OCI-LY7 (cell line): ENCODE results near the gene TMEM238. TPM values are rescaled to one million over a fixed set of nuclear protein-coding genes. Genes with fewer than 3 reads are reported as not detected.

ENCODE experiments used
- BruUV-seq: library from RNA; stranded (reverse); fragments of 400-500 nt; replicated peaks from 2 replicates; lab custom pipeline; 2021; lab: Mats Ljungman, UMichigan
- CTCF ChIA-PET: fragments of 300-600 bp; sonication (Branson Sonifier 250); formaldehyde crosslinking; loops from one replicate; lab custom pipeline; 2022; ENCODE audit warnings: antibody characterized with exemption; ENCODE audit not compliant: unreplicated experiment; lab: Charles Lee
- POLR2A ChIA-PET: fragments of 300-600 bp; sonication (Branson Sonifier 250); formaldehyde crosslinking; loops from one replicate; lab custom pipeline; 2022; ENCODE audit warnings: antibody characterized with exemption; lab: Charles Lee
- DNase-seq: peaks from one replicate; pipeline ENCODE4 v3.0.0-alpha.2; 2015; ENCODE audit warnings: low spot score
- H2AFZ ChIP-seq: fragments of 200-600 bp; sonication (generic), shearing (Covaris generic); 2 replicates; pipeline ENCODE4 v1.6.1; 2014; ENCODE audit warnings: mild to moderate bottlenecking, antibody characterized with exemption, low read length, moderate library complexity
- H3K27ac ChIP-seq: fragments of 200-600 bp; sonication (generic); 2 replicates; pipeline ENCODE4 v1.5.1; 2014; ENCODE audit warnings: mixed run types, low read depth, mild to moderate bottlenecking, moderate library complexity, low read length, inconsistent platforms; ENCODE audit not compliant: poor library complexity, severe bottlenecking
- H3K36me3 ChIP-seq: fragments of 200-600 bp; sonication (generic); 2 replicates; pipeline ENCODE4 v1.6.1; 2014; ENCODE audit warnings: mild to moderate bottlenecking, antibody characterized with exemption, low read length, moderate library complexity, mixed read lengths; ENCODE audit not compliant: insufficient read depth
- H3K4me1 ChIP-seq: fragments of 200-600 bp; sonication (generic); 2 replicates; pipeline ENCODE4 v1.5.1; 2014; ENCODE audit warnings: mild to moderate bottlenecking, low read length; ENCODE audit not compliant: insufficient read depth, poor library complexity, severe bottlenecking
- H3K4me2 ChIP-seq: fragments of 200-600 bp; sonication (generic); 2 replicates; pipeline ENCODE4 v1.6.1; 2014; ENCODE audit warnings: mild to moderate bottlenecking, low read length
- H3K4me3 ChIP-seq: fragments of 200-600 bp; sonication (generic); 2 replicates; pipeline ENCODE4 v1.5.1; 2014; ENCODE audit warnings: mild to moderate bottlenecking, low read depth, low read length; ENCODE audit not compliant: poor library complexity, severe bottlenecking
- H3K79me2 ChIP-seq: fragments of 200-600 bp; sonication (generic); 2 replicates; pipeline ENCODE4 v1.6.1; 2016; ENCODE audit warnings: low read depth, mild to moderate bottlenecking, low read length, moderate library complexity, mixed read lengths; ENCODE audit not compliant: insufficient read depth
- H3K9me2 ChIP-seq: fragments of 200-600 bp; sonication (generic); 2 replicates; pipeline ENCODE4 v1.6.1; 2016; ENCODE audit warnings: mild to moderate bottlenecking, low read length, mixed read lengths; ENCODE audit not compliant: insufficient read depth
- H3K9me3 ChIP-seq: fragments of 200-600 bp; sonication (generic); 2 replicates; pipeline ENCODE4 v1.6.1; 2014; ENCODE audit warnings: mild to moderate bottlenecking, mixed run types, low read length, mixed read lengths
- H4K20me1 ChIP-seq: fragments of 200-600 bp; sonication (generic); 2 replicates; pipeline ENCODE4 v1.6.1; 2014; ENCODE audit warnings: mild to moderate bottlenecking, antibody characterized with exemption, low read length, moderate library complexity, mixed read lengths; ENCODE audit not compliant: insufficient read depth
- CTCF ChIP-seq: fragments of 200-600 bp; sonication (generic); conservative IDR thresholded peaks from 2 replicates; pipeline ENCODE4 v1.5.1; 2014; ENCODE audit warnings: mild to moderate bottlenecking, antibody characterized with exemption, low read length, moderate library complexity, mixed read lengths
- EZH2phosphoT487 ChIP-seq: fragments of 200-600 bp; sonication (generic); IDR thresholded peaks from 2 replicates; pipeline ENCODE4 v1.6.1; 2018; ENCODE audit warnings: low read depth, borderline replicate concordance, mild to moderate bottlenecking, mixed run types, antibody characterized with exemption, low read length, moderate library complexity, mixed read lengths
- intact Hi-C: fragments of 100-400 bp; cut with micrococcal nuclease; formaldehyde crosslinking; loops from one replicate; pipeline ENCODE4 v1.10.0; 2022; ENCODE audit not compliant: unreplicated experiment
- total RNA-seq, 2 experiments: library from RNA; depleted of rRNA in 1 of 2; stranded (reverse); fragments of >200 nt in 1 of 2; shearing (Covaris generic) in 1 of 2; gene quantifications; 2 replicates each; pipeline ENCODE4 v1.2.3, GENCODE V29; 2014 to 2022

Gene TMEM238
- total RNA-seq, 2 experiments from 2014 or later: 2.7 to 6.5 TPM

- Histone ChIP-seq H3K9me2 (no peaks in the 10 kb centered on the region), H3K27ac (no peak overlapping the region), H3K4me2 (peak overlapping the region; percentile 98), H3K4me1 (peaks cover 36% of the 10 kb centered on the region), H3K9me3 (no peaks in the 10 kb centered on the region), H3K4me3 (no peak overlapping the region), H4K20me1 (peaks cover 27% of the 10 kb centered on the region), H3K79me2 (peaks cover 35% of the 10 kb centered on the region), H3K36me3 (peaks cover 58% of the 10 kb centered on the region), H2AFZ (no peak overlapping the region)
- DNase-seq: no peak
- POLR2A ChIA-PET: no interaction called here
- CTCF ChIA-PET: interaction anchor here (1.1 kb wide), 1 partner anchor 34 kb away, joined by 3 read pairs; no protein-coding TSS in a partner anchor
- BruUV-seq: no TSS peak
- intact Hi-C loops: no loop called here
- TF ChIP-seq CTCF: no peak
Measured at GRCh38 chr19:55389386-55390317, 5.6 kb upstream of the TMEM238 start.

GRCh38 chr19:55387736-55388497, 3.8 kb upstream of the TMEM238 start:
- Histone ChIP-seq H3K4me3 (peak overlapping the region; percentile 87), H3K4me1 (peaks cover 45% of the 10 kb centered on the region), H2AFZ (no peak overlapping the region), H3K9me2 (no peaks in the 10 kb centered on the region), H4K20me1 (peaks cover 27% of the 10 kb centered on the region), H3K9me3 (no peaks in the 10 kb centered on the region), H3K79me2 (peaks cover 42% of the 10 kb centered on the region), H3K4me2 (peak overlapping the region; percentile 98), H3K36me3 (peaks cover 58% of the 10 kb centered on the region), H3K27ac (peak overlapping the region; percentile 91)
- CTCF ChIA-PET: interaction anchor here (1.1 kb wide), 1 partner anchor 32 kb away, joined by 3 read pairs; no protein-coding TSS in a partner anchor
- TF ChIP-seq CTCF: no peak
- no peak for TF ChIP-seq EZH2phosphoT487
- DNase-seq: no peak
- POLR2A ChIA-PET: no interaction called here
- intact Hi-C loops: no loop called here
- no TSS peak for BruUV-seq
